ENCODE data around the gene MICOS13. TPM values are rescaled to one million over a fixed set of nuclear protein-coding genes. Genes with fewer than 3 reads are reported as not detected.
"Not testable (repeated sequence)": the region's sequence is repeated elsewhere in the genome, so short reads cannot be mapped to it uniquely, and the experiment has no call there.

Gene MICOS13
- total and polyA plus RNA-seq, 2 donors from 2014 or later: 74.6 to 244 TPM

- Histone ChIP-seq H3K27ac (ENCODE audit: low read depth in 2 of 2, low read length in 2 of 2) (no peak overlapping the region), H3K4me3 (ENCODE audit: low read length in 3 of 3) (no peak overlapping the region), H3K27me3 (ENCODE audit: control insufficient read depth, insufficient read depth, low read length) (no peaks in the 10 kb centered on the region), H3K9me3 (ENCODE audit: control insufficient read depth in 2 of 3, insufficient read depth in 1 of 3, low read length in 3 of 3) (no peaks in the 10 kb centered on the region), H3K9ac (ENCODE audit: low read length in 3 of 3) (no peak overlapping the region), H3K4me1 (ENCODE audit: control insufficient read depth in 2 of 3, insufficient read depth in 2 of 3, low read depth in 1 of 3, low read length in 3 of 3) (no peaks in the 10 kb centered on the region), H3K36me3 (ENCODE audit: control insufficient read depth in 2 of 3, insufficient read depth in 3 of 3, low read length in 3 of 3) (peaks cover 0 to 16% (median 13%) of the 10 kb centered on the region in 3 donors)
- no peak for DNase-seq
- FAIRE-seq: no peak
- intact Hi-C loops (cut with DNase I): no loop called here
- TF ChIP-seq, protein P1, sequence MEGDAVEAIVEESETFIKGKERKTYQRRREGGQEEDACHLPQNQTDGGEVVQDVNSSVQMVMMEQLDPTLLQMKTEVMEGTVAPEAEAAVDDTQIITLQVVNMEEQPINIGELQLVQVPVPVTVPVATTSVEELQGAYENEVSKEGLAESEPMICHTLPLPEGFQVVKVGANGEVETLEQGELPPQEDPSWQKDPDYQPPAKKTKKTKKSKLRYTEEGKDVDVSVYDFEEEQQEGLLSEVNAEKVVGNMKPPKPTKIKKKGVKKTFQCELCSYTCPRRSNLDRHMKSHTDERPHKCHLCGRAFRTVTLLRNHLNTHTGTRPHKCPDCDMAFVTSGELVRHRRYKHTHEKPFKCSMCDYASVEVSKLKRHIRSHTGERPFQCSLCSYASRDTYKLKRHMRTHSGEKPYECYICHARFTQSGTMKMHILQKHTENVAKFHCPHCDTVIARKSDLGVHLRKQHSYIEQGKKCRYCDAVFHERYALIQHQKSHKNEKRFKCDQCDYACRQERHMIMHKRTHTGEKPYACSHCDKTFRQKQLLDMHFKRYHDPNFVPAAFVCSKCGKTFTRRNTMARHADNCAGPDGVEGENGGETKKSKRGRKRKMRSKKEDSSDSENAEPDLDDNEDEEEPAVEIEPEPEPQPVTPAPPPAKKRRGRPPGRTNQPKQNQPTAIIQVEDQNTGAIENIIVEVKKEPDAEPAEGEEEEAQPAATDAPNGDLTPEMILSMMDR (IDR thresholded peaks at IDR 0.05; ENCODE audit: borderline replicate concordance, extremely low read depth, insufficient read depth): no peak
These were observed 23.8 kb upstream of the MICOS13 start for GRCh38 chr19:5703819-5704818.

DNA sequence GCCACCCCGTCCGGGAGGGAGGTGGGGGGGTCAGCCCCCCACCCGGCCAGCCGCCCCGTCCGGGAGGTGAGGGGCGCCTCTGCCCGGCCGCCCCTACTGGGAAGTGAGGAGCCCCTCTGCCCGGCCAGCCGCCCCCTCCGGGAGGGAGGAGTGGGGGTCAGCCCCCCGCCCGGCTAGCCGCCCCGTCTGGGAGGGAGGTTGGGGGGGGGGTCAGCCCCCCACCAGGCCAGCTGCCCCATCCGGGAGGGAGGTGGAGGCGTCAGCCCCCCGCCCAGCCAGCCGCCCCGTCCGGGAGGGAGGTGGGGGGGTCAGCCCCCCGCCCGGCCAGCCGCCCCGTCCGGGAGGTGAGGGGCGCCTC lies 21.7 kb upstream of the MICOS13 start:
- FAIRE-seq; DNase-seq; H3K4me3 ChIP-seq (ENCODE audit: low read length in 3 of 3); H3K27me3 ChIP-seq (ENCODE audit: control insufficient read depth, insufficient read depth, low read length); H3K4me1 ChIP-seq (ENCODE audit: control insufficient read depth in 2 of 3, insufficient read depth in 2 of 3, low read depth in 1 of 3, low read length in 3 of 3); H3K9me3 ChIP-seq (ENCODE audit: control insufficient read depth in 2 of 3, insufficient read depth in 1 of 3, low read length in 3 of 3); H3K27ac ChIP-seq (ENCODE audit: low read depth in 2 of 2, low read length in 2 of 2); H3K9ac ChIP-seq (ENCODE audit: low read length in 3 of 3); intact Hi-C loops (cut with DNase I): not testable (repeated sequence)
- peaks cover 0 to 19% (median 14%) of the 10 kb centered on the region in 3 donors for H3K36me3 ChIP-seq (ENCODE audit: control insufficient read depth in 2 of 3, insufficient read depth in 3 of 3, low read length in 3 of 3)

DNA sequence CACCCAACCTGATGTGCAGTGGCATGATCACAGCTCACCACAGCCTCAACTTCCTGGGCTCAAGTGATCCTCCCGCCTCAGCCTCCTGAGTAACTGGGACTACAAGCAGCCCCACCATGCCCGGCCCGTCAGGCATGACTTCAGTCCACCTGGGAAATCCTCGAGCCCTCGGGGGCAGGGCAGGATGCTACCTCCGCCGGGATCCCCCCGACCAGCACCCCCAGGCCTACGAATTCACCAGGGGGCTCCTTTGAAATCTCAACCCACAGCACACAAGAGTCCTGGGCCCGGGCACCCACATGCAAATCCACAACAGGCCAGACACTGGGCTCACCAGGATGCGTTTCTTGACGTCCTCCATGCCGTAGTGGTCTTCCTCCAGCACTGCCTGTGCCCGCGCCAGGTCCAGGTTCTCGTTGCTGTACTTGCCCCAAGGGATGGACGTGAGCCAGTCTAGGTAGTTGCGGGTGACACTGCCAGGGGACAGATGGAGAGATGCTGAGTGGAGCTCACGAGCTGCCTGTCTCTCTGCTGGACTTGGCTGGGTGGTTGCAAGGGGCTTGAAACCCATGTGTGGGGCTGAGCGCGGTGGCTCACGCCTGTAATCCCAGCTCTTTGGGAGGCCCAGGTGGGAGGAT lies 20.3 kb upstream of the MICOS13 start:
- Histone ChIP-seq H3K36me3 (ENCODE audit: control insufficient read depth in 2 of 3, insufficient read depth in 3 of 3, low read length in 3 of 3) (peaks cover 0 to 18% (median 12%) of the 10 kb centered on the region in 3 donors), H3K9ac (ENCODE audit: low read length in 3 of 3) (no peak overlapping the region), H3K9me3 (ENCODE audit: control insufficient read depth in 2 of 3, insufficient read depth in 1 of 3, low read length in 3 of 3) (no peaks in the 10 kb centered on the region), H3K27ac (ENCODE audit: low read depth in 2 of 2, low read length in 2 of 2) (no peak overlapping the region), H3K4me3 (ENCODE audit: low read length in 3 of 3) (no peak overlapping the region), H3K4me1 (ENCODE audit: control insufficient read depth in 2 of 3, insufficient read depth in 2 of 3, low read depth in 1 of 3, low read length in 3 of 3) (no peaks in the 10 kb centered on the region), H3K27me3 (ENCODE audit: control insufficient read depth, insufficient read depth, low read length) (no peaks in the 10 kb centered on the region)
- no peak for DNase-seq
- intact Hi-C loops (cut with DNase I): no loop called here
- FAIRE-seq: no peak
- TF ChIP-seq, protein P1 (IDR thresholded peaks at IDR 0.05; ENCODE audit: borderline replicate concordance, extremely low read depth, insufficient read depth): no peak

Measured in kidney (tissue), 14 donors.